GM10266 (cell line): Measurements from ENCODE around the gene FCRL5.
"Not testable (repeated sequence)": the region's sequence is repeated elsewhere in the genome, so short reads cannot be mapped to it uniquely, and the experiment has no call there.

Experiments
- DNase-seq: peaks from one replicate; pipeline ENCODE4 v3.0.0; 2012; ENCODE audit errors: extremely low spot score
- CTCF ChIP-seq: IDR thresholded peaks from 2 replicates; pipeline ENCODE4 v1.5.1; 2012; ENCODE audit warnings: mild to moderate bottlenecking, low read depth; ENCODE audit not compliant: control insufficient read depth, insufficient read depth; ENCODE audit errors: missing control alignments

FCRL5 gene

GRCh38 chr1:157562515-157562914 lies 10.2 kb upstream of the FCRL5 start:
- TF ChIP-seq CTCF = no peak
- peak; percentile 35 for DNase-seq

- TF ChIP-seq CTCF = no peak
- no peak for DNase-seq
Measured at GRCh38 chr1:157558119-157558518, 5.8 kb upstream of the FCRL5 start.

- not testable (repeated sequence) for DNase-seq
Measured at GRCh38 chr1:157548081-157548480, 4.2 kb downstream of the FCRL5 start.

- no peak for TF ChIP-seq CTCF
- no peak for DNase-seq
Measured at GRCh38 chr1:157542676-157543075, 9.6 kb downstream of the FCRL5 start.

GRCh38 chr1:157540852-157541251 lies 11.5 kb downstream of the FCRL5 start:
- no peak for DNase-seq
- no peak for TF ChIP-seq CTCF

- DNase-seq = no peak
- TF ChIP-seq CTCF = no peak
Measured at GRCh38 chr1:157540160-157540748, 12.1 kb downstream of the FCRL5 start.

GRCh38 chr1:157539568-157539967 lies 12.7 kb downstream of the FCRL5 start:
- no peak for DNase-seq
- TF ChIP-seq CTCF = no peak

GRCh38 chr1:157532569-157532968 lies 19.7 kb downstream of the FCRL5 start:
- TF ChIP-seq CTCF = no peak

More at GRCh38 chr1:157532569-157532968, 19.7 kb downstream of the FCRL5 start:
- DNase-seq = no peak
